Measurements from ENCODE around the gene LIPG. TPM values are rescaled to one million over a fixed set of nuclear protein-coding genes. Genes with fewer than 3 reads are reported as not detected.

LIPG gene
- total RNA-seq, 1 donor from 2014 or later: 10.2 TPM

GRCh38 chr18:49537232-49537896 is 24.5 kb upstream of the LIPG start:
- no peaks in the 10 kb centered on the region for H3K9me3 ChIP-seq
- no peak for TF ChIP-seq CTCF (IDR thresholded peaks at IDR 0.05)

GRCh38 chr18:49544362-49544761 is 17.5 kb upstream of the LIPG start:
- H3K27me3 ChIP-seq: no peaks in the 10 kb centered on the region
- no peak overlapping the region for H3K4me3 ChIP-seq
- H3K27ac ChIP-seq: no peak overlapping the region
- no peak for TF ChIP-seq CTCF (IDR thresholded peaks at IDR 0.05)
- no peak for ATAC-seq
- H3K9me3 ChIP-seq: no peaks in the 10 kb centered on the region
- intact Hi-C loops (cut with DNase I): no loop called here
- no peaks in the 10 kb centered on the region for H3K4me1 ChIP-seq
- no peak for DNase-seq
- H3K36me3 ChIP-seq: no peaks in the 10 kb centered on the region

More at GRCh38 chr18:49537232-49537896, 24.5 kb upstream of the LIPG start:
- Histone ChIP-seq H3K36me3 (no peaks in the 10 kb centered on the region), H3K4me1 (no peaks in the 10 kb centered on the region), H3K27me3 (no peaks in the 10 kb centered on the region), H3K27ac (no peak overlapping the region), H3K4me3 (no peak overlapping the region)
- intact Hi-C loops (cut with DNase I): no loop called here
- DNase-seq (no peak), ATAC-seq (no peak)

GRCh38 chr18:49546278-49546677 is 15.6 kb upstream of the LIPG start:
- H3K9me3 ChIP-seq: no peaks in the 10 kb centered on the region
- no peak overlapping the region for H3K27ac ChIP-seq
- H3K36me3 ChIP-seq: no peaks in the 10 kb centered on the region
- no peaks in the 10 kb centered on the region for H3K4me1 ChIP-seq
- H3K4me3 ChIP-seq: no peak overlapping the region
- DNase-seq (no peak), ATAC-seq (no peak)
- no peak for TF ChIP-seq CTCF (IDR thresholded peaks at IDR 0.05)
- no peaks in the 10 kb centered on the region for H3K27me3 ChIP-seq
- intact Hi-C loops (cut with DNase I): no loop called here

GRCh38 chr18:49546719-49547273 is 15.1 kb upstream of the LIPG start:
- no peaks in the 10 kb centered on the region for H3K4me1 ChIP-seq
- no peak overlapping the region for H3K27ac ChIP-seq
- no peak for DNase-seq
- intact Hi-C loops (cut with DNase I): no loop called here
- H3K36me3 ChIP-seq: no peaks in the 10 kb centered on the region
- H3K27me3 ChIP-seq: no peaks in the 10 kb centered on the region
- no peak for ATAC-seq
- no peak for TF ChIP-seq CTCF (IDR thresholded peaks at IDR 0.05)
- no peak overlapping the region for H3K4me3 ChIP-seq
- H3K9me3 ChIP-seq: no peaks in the 10 kb centered on the region

- no peaks in the 10 kb centered on the region for H3K9me3 ChIP-seq
- H3K27ac ChIP-seq: no peak overlapping the region
- H3K4me1 ChIP-seq: no peaks in the 10 kb centered on the region
- ATAC-seq (no peak), DNase-seq (no peak)
- intact Hi-C loops (cut with DNase I): no loop called here
- no peak for TF ChIP-seq CTCF (IDR thresholded peaks at IDR 0.05)
- H3K36me3 ChIP-seq: no peaks in the 10 kb centered on the region
- H3K4me3 ChIP-seq: no peak overlapping the region
- H3K27me3 ChIP-seq: no peaks in the 10 kb centered on the region
Measured at GRCh38 chr18:49547701-49548100, 14.2 kb upstream of the LIPG start.

All from upper lobe of right lung (tissue), 1 donor.